Kidney (tissue), 14 donors: ENCODE data around the gene APMAP. TPM values are rescaled to one million over a fixed set of nuclear protein-coding genes. Genes with fewer than 3 reads are reported as not detected.
A peak's percentile ranks its signal among the peaks of the same experiment; 100 is the strongest.

ENCODE experiments used
- DNase-seq, 5 donors: peaks; one replicate each; pipeline ENCODE4 v3.0.0-alpha.2; 2013 to 2020
- FAIRE-seq: peaks from 2 replicates; lab custom pipeline; 2012; peaks lifted over from hg19 to GRCh38; lab: Jason Lieb, UNC
- H3K27ac ChIP-seq, 2 donors: one replicate each; pipeline ENCODE4 v1.7.0; 2013; ENCODE audit warnings: low read depth in 2 of 2, low read length in 2 of 2, inconsistent platforms in 1 of 2
- H3K27me3 ChIP-seq: one replicate; pipeline ENCODE4 v1.7.1; 2013; ENCODE audit warnings: low read length, inconsistent platforms; ENCODE audit not compliant: control insufficient read depth, insufficient read depth
- H3K36me3 ChIP-seq, 3 donors: one replicate each; pipeline versions ENCODE4 v1.7.0 to v1.7.1; 2013; ENCODE audit warnings: low read length in 3 of 3, control low read depth in 1 of 3, inconsistent platforms in 1 of 3; ENCODE audit not compliant: insufficient read depth in 3 of 3, control insufficient read depth in 2 of 3
- H3K4me1 ChIP-seq, 3 donors: one replicate each; pipeline versions ENCODE4 v1.7.0 to v1.7.1; 2013; ENCODE audit warnings: low read length in 3 of 3, inconsistent platforms in 1 of 3, low read depth in 1 of 3; ENCODE audit not compliant: control insufficient read depth in 2 of 3, insufficient read depth in 2 of 3
- H3K4me3 ChIP-seq, 3 donors: one replicate each; pipeline versions ENCODE4 v1.7.0 to v1.8.1; 2013; ENCODE audit warnings: low read length in 3 of 3, control low read depth in 1 of 3, inconsistent platforms in 1 of 3
- H3K9ac ChIP-seq, 3 donors: one replicate each; pipeline versions ENCODE4 v1.7.0 to v1.7.1; 2013; ENCODE audit warnings: low read length in 3 of 3, control low read depth in 1 of 3, inconsistent platforms in 1 of 3
- H3K9me3 ChIP-seq, 3 donors: one replicate each; pipeline versions ENCODE4 v1.7.0 to v1.7.1; 2013; ENCODE audit warnings: low read length in 3 of 3, control low read depth in 1 of 3, inconsistent platforms in 1 of 3; ENCODE audit not compliant: control insufficient read depth in 2 of 3, insufficient read depth in 1 of 3
- intact Hi-C: fragments of 100-400 bp; cut with DNase I; formaldehyde crosslinking; loops from one replicate; pipeline ENCODE4 v1.11.1; 2022
- polyA plus RNA-seq: library from polyadenylated mRNA; stranded (reverse); fragments of 350-450 nt; fragmentation: Illumina TruSeq; extraction: RNeasy Lipid Tissue Mini Kit (QIAGEN cat#74804); gene quantifications from one replicate; pipeline ENCODE4 v1.2.3, GENCODE V29; 2014; ENCODE audit warnings: low read depth, low replicate concordance; ENCODE audit not compliant: insufficient read depth
- total RNA-seq: library from RNA; stranded (reverse); fragmentation: NEBNext Ultra II Directional; extraction: Animal tissue kit (Norgen Biotek cat#: 25700); gene quantifications from one replicate; pipeline ENCODE4 v1.2.1, GENCODE V29; 2021
- TF ChIP-seq, protein P1 (sequence below): IDR thresholded peaks from 3 replicates; pipeline ENCODE4 v1.5.1; 2012; ENCODE audit warnings: mild to moderate bottlenecking, moderate library complexity, borderline replicate concordance; ENCODE audit not compliant: insufficient read depth; ENCODE audit errors: extremely low read depth
- donor health status: control.
- donor health status: control.
- donor health status: control.
- donor health status: control.
- donor health status: control.
- donor health status: DM: yes; HTN: yes; CAD: no.
- donor health status: Normal renal cell carcinoma (clear cell type).

The APMAP gene
- total and polyA plus RNA-seq, 2 donors from 2014 or later: 79.7 to 90.9 TPM

- H3K4me3 ChIP-seq: no peak overlapping the region
- FAIRE-seq (no peak), DNase-seq (peak in 1 of 5 donors; percentile 11)
- TF ChIP-seq, protein P1, sequence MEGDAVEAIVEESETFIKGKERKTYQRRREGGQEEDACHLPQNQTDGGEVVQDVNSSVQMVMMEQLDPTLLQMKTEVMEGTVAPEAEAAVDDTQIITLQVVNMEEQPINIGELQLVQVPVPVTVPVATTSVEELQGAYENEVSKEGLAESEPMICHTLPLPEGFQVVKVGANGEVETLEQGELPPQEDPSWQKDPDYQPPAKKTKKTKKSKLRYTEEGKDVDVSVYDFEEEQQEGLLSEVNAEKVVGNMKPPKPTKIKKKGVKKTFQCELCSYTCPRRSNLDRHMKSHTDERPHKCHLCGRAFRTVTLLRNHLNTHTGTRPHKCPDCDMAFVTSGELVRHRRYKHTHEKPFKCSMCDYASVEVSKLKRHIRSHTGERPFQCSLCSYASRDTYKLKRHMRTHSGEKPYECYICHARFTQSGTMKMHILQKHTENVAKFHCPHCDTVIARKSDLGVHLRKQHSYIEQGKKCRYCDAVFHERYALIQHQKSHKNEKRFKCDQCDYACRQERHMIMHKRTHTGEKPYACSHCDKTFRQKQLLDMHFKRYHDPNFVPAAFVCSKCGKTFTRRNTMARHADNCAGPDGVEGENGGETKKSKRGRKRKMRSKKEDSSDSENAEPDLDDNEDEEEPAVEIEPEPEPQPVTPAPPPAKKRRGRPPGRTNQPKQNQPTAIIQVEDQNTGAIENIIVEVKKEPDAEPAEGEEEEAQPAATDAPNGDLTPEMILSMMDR: no peak
- no peaks in the 10 kb centered on the region for H3K36me3 ChIP-seq
- no peak overlapping the region for H3K9ac ChIP-seq
- intact Hi-C loops: no loop called here
- no peaks in the 10 kb centered on the region for H3K4me1 ChIP-seq
- no peak overlapping the region for H3K27ac ChIP-seq
- H3K9me3 ChIP-seq: peaks cover 0 to 7% (median 0%) of the 10 kb centered on the region in 3 donors
- no peaks in the 10 kb centered on the region for H3K27me3 ChIP-seq
Measured at GRCh38 chr20:24943196-24943595, 49.4 kb downstream of the APMAP start.

- TF ChIP-seq, protein P1: no peak
- no peak overlapping the region for H3K9ac ChIP-seq
- DNase-seq: peak in 1 of 5 donors; percentile 8
- no peak overlapping the region for H3K27ac ChIP-seq
- no peaks in the 10 kb centered on the region for H3K27me3 ChIP-seq
- H3K9me3 ChIP-seq: peaks cover 0 to 7% (median 0%) of the 10 kb centered on the region in 3 donors
- no peaks in the 10 kb centered on the region for H3K4me1 ChIP-seq
- no peak for FAIRE-seq
- H3K4me3 ChIP-seq: no peak overlapping the region
- no peaks in the 10 kb centered on the region for H3K36me3 ChIP-seq
- intact Hi-C loops: no loop called here
Measured at GRCh38 chr20:24942679-24943078, 49.9 kb downstream of the APMAP start.

GRCh38 chr20:24939036-24939435, 53.5 kb downstream of the APMAP start:
- Histone ChIP-seq H3K9ac (no peak overlapping the region), H3K27ac (no peak overlapping the region), H3K27me3 (no peaks in the 10 kb centered on the region), H3K9me3 (peaks cover 0 to 7% (median 0%) of the 10 kb centered on the region in 3 donors), H3K36me3 (no peaks in the 10 kb centered on the region), H3K4me1 (no peaks in the 10 kb centered on the region), H3K4me3 (no peak overlapping the region)
- FAIRE-seq (no peak), DNase-seq (no peak)
- TF ChIP-seq, protein P1: no peak
- intact Hi-C loops: no loop called here

- no peaks in the 10 kb centered on the region for H3K4me1 ChIP-seq
- DNase-seq (peak in 1 of 5 donors; percentile 17), FAIRE-seq (no peak)
- H3K36me3 ChIP-seq: no peaks in the 10 kb centered on the region
- TF ChIP-seq, protein P1: no peak
- H3K4me3 ChIP-seq: no peak overlapping the region
- H3K9ac ChIP-seq: no peak overlapping the region
- peaks cover 0 to 7% (median 0%) of the 10 kb centered on the region in 3 donors for H3K9me3 ChIP-seq
- no peaks in the 10 kb centered on the region for H3K27me3 ChIP-seq
- no peak overlapping the region for H3K27ac ChIP-seq
- intact Hi-C loops: no loop called here
Measured at GRCh38 chr20:24938498-24938897, 54.1 kb downstream of the APMAP start.
